GM18507 (cell line): Measurements from ENCODE around the gene SLC6A5.

Experiments
- DNase-seq: peaks from one replicate; pipeline ENCODE4 v3.0.0; 2011; ENCODE audit warnings: low read depth; ENCODE audit not compliant: insufficient read length; ENCODE audit errors: extremely low spot score
- FAIRE-seq: peaks from 2 replicates; lab custom pipeline; 2011; peaks lifted over from hg19 to GRCh38; lab: Jason Lieb, UNC

The SLC6A5 gene

DNA sequence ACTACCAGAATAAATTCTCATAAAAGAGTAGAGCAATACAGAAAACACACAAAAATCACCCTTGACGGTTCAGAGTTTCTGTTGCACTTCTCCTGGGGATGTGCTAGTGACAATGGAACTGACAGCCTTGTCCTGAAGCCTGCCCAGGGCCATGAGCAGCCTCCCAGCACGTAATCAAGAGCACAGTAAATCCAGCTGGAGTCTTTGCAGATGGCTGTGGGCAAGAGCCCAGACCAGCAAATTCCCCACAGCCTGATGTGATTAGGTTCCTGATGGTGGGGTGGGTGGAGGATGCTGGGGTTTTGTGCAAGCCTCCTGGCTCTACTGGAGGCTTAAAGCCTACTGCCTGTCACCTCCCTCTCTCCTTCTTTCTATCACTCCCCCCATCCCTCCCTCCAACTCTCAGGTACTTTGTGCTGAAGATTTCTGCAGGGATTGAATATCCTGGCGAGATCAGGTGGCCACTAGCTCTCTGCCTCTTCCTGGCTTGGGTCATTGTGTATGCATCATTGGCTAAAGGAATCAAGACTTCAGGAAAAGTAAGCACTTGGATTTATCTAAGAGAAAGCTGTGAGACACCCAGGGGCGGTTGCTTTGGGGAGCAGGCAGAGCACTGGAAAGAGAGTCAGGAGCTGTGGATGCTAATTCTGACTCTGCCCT lies 18.1 kb downstream of the SLC6A5 start:
- no peak for DNase-seq
- FAIRE-seq = no peak

DNA sequence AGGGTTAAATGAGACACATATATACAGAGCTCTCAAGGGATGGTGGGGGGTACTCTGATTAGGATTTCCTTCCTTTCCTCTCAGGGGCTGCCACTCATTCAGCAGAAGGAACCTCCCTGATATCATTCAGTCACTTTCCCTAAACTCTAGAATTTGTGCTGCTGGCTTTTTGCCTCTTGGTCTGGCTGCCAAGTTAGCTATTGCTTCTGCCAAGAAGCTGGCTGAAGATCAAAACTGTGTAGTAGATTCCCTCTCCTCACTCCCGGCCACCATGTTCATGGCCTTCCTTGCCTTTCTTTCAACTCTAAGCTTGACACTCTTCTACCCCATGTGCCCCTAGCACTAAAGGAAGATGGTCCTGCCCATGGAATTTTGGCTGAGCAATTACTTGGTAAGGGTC lies 18.7 kb downstream of the SLC6A5 start:
- no peak for DNase-seq
- FAIRE-seq = no peak

DNA sequence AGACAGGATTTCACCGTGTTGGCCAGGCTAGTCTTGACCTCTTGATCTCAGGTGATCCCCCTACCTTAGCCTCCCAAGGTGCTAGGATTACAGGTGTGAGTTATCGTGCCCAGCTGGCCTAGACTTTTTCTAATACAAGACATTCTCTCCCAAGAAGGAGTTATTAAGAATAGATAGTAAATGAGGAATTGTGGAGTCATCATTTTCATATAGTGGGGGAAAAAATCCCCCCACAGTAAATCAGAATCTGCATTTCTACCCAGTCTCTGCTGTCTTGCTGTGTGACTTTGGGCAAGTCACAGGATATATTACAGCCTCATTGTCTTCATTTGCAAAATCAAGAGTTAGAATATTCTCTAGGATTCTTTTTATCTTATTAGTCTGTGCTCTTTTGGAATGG lies 21.6 kb downstream of the SLC6A5 start:
- DNase-seq (no peak), FAIRE-seq (no peak)

GRCh38 chr11:20621679-20622078 lies 22.3 kb downstream of the SLC6A5 start:
- DNase-seq = no peak
- FAIRE-seq = no peak

GRCh38 chr11:20623252-20623651 lies 23.8 kb downstream of the SLC6A5 start:
- no peak for DNase-seq
- FAIRE-seq = no peak

DNA sequence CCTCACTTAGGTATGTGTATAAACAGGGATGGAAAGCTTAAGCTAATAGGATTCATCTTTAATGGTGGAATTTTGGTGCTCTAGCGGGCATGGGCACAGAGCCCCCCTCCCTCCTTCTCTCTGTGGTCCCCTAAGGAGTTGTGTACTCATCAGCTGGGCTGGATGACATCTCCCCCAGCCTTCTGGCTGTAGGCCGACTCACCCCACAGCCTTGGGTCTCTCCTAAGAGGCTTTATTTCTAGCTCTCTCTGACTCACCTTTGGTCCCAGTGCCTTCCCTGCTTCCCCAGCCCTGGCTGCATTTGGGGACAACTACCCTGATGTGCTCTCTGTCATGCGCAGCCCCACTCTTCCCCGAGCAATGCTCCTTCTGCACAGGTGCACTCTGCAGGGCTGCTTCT lies 26.9 kb downstream of the SLC6A5 start:
- FAIRE-seq (no peak), DNase-seq (no peak)

- FAIRE-seq (no peak), DNase-seq (no peak)
Observed at GRCh38 chr11:20627026-20627425, 27.6 kb downstream of the SLC6A5 start.

DNA sequence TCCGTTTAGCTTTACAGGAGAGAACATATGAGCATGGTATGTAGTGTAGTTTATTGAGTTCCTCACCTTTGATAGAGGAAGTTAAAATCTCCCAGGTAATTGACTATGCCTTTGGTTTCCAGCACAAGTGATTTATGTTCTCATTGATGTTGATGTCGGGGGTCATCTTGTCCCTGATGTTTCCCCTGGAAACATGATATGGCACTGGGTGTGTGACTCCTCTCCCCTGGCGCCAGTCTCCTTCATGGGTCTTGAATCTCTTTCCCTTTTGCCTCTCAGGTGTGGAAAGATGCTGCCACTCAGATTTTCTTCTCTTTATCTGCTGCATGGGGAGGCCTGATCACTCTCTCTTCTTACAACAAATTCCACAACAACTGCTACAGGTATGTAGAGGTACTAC lies 28.3 kb downstream of the SLC6A5 start:
- no peak for FAIRE-seq
- no peak for DNase-seq

- FAIRE-seq (no peak), DNase-seq (no peak)
Observed at GRCh38 chr11:20631519-20632168, 32.2 kb downstream of the SLC6A5 start.

- FAIRE-seq = no peak
Observed at GRCh38 chr11:20632169-20632532, 32.7 kb downstream of the SLC6A5 start.

DNA sequence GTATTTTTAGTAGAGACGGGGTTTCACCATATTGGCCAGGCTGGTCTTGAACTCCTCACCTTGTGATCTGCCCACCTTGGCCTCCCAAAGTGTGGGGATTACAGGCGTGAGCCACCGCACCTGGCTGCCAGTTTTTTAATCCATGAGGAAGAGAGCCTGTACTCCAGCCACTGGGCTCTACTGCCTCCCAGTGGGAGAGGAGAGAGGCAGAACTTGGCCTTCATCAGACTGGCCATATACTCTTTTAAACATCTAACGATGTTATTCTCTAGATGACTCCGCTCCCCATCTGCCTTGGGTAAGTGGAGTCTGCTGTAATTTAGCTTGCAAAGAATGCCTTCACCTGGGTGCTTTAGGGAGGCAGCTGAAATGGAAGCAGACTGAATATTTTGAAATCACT lies 34.6 kb downstream of the SLC6A5 start:
- DNase-seq = no peak
- no peak for FAIRE-seq

More at GRCh38 chr11:20632169-20632532, 32.7 kb downstream of the SLC6A5 start:
- no peak for DNase-seq

- FAIRE-seq (no peak), DNase-seq (no peak)
Observed at GRCh38 chr11:20634781-20635180, 35.4 kb downstream of the SLC6A5 start.

GRCh38 chr11:20638074-20638473 lies 38.7 kb downstream of the SLC6A5 start:
- DNase-seq (no peak), FAIRE-seq (no peak)

GRCh38 chr11:20639688-20640087 lies 40.3 kb downstream of the SLC6A5 start:
- DNase-seq (no peak), FAIRE-seq (no peak)

GRCh38 chr11:20640401-20640800 lies 41.0 kb downstream of the SLC6A5 start:
- DNase-seq = no peak
- FAIRE-seq = no peak

DNA sequence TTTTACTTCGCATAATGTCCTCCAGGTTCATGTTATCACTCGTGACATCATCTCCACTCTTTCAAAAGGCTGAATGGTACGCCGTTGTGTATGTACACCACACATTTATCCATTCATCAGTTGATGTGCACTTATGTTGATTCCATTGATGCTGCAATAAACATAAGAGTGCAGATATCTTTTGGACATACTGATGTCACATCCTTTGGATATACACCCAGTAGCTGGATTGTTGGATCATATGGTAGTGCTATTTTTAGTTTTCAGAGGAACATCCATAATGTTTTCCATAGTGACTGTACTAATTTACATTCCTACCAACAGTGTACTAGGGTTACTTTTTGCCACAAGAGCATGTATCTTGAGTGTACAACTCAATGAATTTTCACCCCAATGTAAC lies 45.0 kb downstream of the SLC6A5 start:
- FAIRE-seq = no peak
- no peak for DNase-seq

DNA sequence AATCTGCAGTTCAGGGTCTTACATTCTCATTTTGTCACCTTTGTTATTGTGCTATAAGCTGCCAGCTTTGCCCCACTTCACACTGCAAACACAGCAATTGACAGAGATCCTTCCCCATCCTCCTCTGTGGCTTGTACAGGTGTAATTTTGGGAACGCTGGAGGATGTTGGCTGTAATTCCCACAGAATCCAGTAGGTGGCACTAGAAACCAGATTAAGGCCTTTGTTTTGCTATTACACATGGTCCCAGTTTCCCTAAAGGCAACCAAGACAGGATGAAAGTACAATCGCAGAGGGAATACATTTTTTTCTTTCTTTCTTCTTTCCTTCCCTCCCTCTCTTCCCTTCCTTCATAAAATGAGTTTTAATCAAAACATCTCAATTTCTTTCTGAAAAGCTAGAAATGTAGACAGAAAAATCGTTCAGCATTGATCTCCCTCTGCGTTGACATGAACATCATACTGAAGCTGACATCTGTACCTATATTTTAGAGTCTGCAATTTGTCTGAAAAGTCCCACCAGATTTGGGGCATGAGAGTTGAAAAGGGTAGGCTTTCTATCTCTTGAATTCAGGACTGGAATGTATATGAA lies 48.7 kb downstream of the SLC6A5 start:
- peak; percentile 28 for DNase-seq
- FAIRE-seq = peak; percentile 78

GRCh38 chr11:20652150-20652806 lies 52.9 kb downstream of the SLC6A5 start:
- FAIRE-seq (no peak), DNase-seq (no peak)

DNA sequence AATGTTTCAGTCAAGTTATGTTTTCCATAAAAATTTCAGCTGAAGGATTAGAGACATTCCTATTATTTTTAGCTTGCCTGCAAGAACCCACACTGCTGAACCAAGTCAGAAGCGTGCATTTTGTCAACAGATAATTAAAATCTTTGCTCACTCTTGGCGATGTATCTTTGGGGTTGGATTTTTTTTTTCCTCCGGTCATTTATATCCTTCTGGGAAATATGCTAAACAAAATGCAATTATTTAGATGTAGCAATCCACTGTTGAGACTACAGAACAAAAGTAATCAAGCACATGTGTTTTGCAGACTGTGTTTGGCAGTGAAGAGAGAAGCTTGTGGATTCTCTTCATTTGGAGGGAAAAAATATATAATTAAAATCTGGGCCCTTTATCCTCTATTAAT lies 54.6 kb downstream of the SLC6A5 start:
- FAIRE-seq = no peak
- DNase-seq = no peak

GRCh38 chr11:20656901-20657300 lies 57.5 kb downstream of the SLC6A5 start:
- DNase-seq = no peak
- FAIRE-seq = no peak

- DNase-seq = no peak
- FAIRE-seq = no peak
Observed at GRCh38 chr11:20658135-20658534, 58.7 kb downstream of the SLC6A5 start.
